OCI-LY3 (cell line): ENCODE data around the gene CBLIF.

Experiments
- EZH2phosphoT487 ChIP-seq: fragments of 200-600 bp; shearing (Covaris generic); IDR thresholded peaks from 2 replicates; pipeline ENCODE4 v1.6.1; 2018; ENCODE audit warnings: antibody characterized with exemption, mixed run types, low read depth
- TF ChIP-seq, protein P1 (sequence below): fragments of 200-600, 300-600 bp; sonication (generic); IDR thresholded peaks from 2 replicates; pipeline ENCODE4 v1.5.1; 2014; ENCODE audit warnings: antibody characterized with exemption, low read length, low read depth

DNA sequence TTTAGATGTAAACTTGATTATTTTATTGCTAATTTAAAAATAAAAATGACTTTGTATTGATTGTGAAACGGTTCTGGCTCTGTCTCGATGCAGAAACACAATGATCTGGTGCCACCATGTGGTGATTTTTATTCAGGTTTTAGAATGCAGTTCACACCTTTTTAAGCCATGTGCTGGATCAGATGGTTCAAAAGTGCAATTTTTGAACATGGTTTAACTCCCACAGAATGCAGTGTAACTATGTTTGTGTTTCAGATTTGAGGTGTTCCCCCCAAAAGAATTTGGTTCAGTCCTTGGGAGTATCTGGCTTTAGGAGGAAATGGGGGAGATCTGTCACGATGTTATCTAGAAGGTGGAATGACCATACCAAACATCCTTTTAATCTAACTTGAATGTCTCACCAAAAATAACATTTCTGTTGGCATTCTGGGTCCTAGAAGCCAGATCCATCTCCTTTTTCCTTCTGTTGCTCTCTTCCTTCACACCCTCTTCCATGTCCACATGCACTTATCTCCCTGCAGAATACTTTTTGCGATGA, 42.6 kb downstream of the CBLIF start:
- TF ChIP-seq, protein P1, sequence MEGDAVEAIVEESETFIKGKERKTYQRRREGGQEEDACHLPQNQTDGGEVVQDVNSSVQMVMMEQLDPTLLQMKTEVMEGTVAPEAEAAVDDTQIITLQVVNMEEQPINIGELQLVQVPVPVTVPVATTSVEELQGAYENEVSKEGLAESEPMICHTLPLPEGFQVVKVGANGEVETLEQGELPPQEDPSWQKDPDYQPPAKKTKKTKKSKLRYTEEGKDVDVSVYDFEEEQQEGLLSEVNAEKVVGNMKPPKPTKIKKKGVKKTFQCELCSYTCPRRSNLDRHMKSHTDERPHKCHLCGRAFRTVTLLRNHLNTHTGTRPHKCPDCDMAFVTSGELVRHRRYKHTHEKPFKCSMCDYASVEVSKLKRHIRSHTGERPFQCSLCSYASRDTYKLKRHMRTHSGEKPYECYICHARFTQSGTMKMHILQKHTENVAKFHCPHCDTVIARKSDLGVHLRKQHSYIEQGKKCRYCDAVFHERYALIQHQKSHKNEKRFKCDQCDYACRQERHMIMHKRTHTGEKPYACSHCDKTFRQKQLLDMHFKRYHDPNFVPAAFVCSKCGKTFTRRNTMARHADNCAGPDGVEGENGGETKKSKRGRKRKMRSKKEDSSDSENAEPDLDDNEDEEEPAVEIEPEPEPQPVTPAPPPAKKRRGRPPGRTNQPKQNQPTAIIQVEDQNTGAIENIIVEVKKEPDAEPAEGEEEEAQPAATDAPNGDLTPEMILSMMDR: peak; percentile 85
- TF ChIP-seq EZH2phosphoT487: no peak
